ENCODE data around the gene PSME2.

PSME2 gene

DNA sequence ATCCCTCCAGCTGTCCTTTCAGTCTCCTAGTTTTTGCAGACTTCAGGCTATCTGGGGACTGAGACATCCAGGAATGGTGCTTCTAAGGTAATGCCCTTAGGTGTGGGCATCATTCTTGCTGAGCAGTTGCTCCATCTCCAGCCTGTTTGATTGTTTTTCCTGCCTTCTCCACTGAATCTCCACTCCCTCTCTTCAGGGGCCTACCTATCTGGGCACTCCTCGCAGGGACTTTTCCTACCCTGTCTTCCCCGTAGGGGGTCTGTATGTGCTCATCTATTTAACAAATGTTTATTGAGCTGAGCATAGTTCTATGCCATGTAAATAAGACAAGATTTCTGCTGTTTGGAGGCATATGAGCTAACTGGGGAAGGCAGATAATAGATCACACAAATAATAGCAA is 13.4 kb downstream of the PSME2 start:
- DNase-seq = no peak

GRCh38 chr14:24132061-24132685 is 14.2 kb downstream of the PSME2 start:
- no peak for DNase-seq

DNA sequence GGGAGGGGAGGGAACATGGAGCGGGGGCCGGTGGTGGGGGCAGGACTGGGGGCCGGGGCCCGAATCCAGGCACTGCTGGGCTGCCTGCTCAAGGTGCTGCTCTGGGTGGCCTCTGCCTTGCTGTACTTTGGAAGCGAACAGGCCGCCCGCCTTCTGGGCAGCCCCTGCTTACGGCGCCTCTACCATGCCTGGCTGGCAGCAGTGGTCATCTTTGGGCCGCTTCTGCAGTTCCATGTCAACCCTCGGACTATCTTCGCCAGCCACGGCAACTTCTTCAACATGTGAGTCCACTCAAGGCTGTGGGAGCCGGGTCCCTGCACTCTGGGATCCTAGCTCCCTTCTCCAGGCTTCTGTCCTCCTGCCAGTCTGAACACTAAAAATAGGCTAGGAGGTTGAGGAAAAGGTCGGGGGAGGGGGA is 14.9 kb downstream of the PSME2 start:
- no peak for DNase-seq

GRCh38 chr14:24130717-24131548 is 15.5 kb downstream of the PSME2 start:
- no peak for DNase-seq

- DNase-seq = no peak
Observed at GRCh38 chr14:24130380-24130716, 16.1 kb downstream of the PSME2 start, which contains the start of gene FITM1. Gene FITM1, plus strand, starts transcription at chr14:24130659. Its CDS starts 905 bp downstream, at chr14:24131564.

DNA sequence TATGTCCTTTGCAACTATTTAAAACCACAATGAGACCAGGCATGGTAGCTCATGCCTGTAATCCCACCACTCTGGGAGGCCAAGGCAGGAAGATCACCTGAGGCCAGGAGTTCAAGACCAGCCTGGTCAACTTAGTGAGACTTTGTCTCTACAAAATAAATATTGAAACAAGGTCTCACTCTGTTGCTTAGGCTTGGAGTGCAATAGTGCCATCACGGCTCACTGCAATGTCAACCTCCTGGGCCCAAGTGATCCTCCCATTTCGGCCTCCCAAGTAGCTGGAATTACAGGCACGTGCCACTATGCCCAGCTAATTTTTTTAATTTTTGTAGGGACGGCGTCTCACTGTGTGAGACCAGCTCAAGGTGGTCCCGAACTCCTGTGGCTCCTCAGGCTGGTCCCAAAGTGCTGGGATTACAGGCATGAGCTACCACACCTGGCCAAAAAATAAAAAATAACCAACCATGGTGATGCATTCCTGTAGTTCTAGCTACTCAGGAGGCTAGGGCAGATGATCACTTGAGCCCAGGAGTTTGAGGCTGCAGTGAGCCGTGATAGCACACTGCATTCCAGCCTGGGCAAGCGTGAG is 16.9 kb downstream of the PSME2 start:
- no peak for DNase-seq

- no peak for DNase-seq
Observed at GRCh38 chr14:24127673-24128072, 18.7 kb downstream of the PSME2 start.

DNA sequence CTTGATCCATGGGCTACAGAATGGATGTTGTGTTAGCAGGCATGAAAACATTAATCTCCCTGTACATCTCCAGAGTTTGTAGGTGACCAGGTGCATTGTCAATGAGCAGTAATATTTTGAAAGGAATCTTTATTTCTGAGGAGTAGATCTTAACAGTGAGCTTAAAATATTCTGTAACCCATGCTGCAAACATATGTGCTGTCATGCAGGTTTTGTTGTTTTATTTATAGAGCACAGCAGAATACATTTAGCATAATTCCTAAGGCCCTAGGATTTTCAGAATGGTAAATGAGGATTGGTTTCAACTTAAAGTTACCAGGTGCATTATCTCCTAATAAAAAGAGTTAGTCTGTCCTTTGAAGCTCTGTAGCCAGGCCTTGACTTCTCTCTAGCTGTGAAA is 19.5 kb downstream of the PSME2 start:
- DNase-seq = no peak

- DNase-seq = no peak
Observed at GRCh38 chr14:24123424-24124417, 22.7 kb downstream of the PSME2 start.

DNA sequence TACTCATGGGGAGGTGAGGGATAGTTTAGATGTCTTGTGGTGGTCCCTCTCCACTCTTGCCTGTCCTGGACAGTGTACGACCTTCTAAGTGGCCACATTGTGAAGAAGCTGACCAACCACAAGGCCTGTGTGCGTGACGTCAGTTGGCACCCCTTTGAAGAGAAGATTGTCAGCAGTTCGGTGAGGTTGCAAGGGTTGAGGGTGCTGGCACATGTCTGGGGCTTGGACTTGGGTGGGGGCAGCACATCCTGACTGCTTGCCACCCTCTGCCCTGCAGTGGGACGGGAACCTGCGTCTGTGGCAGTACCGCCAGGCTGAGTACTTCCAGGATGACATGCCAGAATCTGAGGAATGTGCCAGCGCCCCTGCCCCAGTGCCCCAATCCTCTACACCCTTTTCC is 23.5 kb downstream of the PSME2 start:
- DNase-seq = no peak

- DNase-seq = no peak
Observed at GRCh38 chr14:24122416-24122815, 24.0 kb downstream of the PSME2 start.

GRCh38 chr14:24121210-24121609 is 25.2 kb downstream of the PSME2 start:
- no peak for DNase-seq

DNA sequence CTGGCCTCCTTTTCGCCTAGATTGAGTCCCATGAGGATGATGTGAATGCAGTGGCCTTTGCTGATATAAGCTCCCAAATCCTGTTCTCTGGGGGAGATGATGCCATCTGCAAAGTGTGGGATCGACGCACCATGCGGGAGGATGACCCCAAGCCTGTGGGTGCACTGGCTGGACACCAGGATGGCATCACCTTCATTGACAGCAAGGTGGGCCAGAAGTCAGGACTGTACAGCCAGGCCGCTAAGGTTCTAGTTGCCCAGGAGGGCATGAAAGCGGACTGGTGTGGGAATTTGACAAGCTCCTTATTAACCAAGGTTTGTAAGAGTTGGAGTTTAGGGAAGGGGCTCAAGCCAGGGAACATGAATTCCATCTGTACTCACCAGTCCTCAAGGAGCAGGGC is 26.7 kb downstream of the PSME2 start:
- no peak for DNase-seq

- DNase-seq = no peak
Observed at GRCh38 chr14:24117179-24117578, 29.2 kb downstream of the PSME2 start.

- DNase-seq = no peak
Observed at GRCh38 chr14:24116128-24116814, 30.1 kb downstream of the PSME2 start.

- no peak for DNase-seq
Observed at GRCh38 chr14:24115422-24116127, 30.8 kb downstream of the PSME2 start.

DNA sequence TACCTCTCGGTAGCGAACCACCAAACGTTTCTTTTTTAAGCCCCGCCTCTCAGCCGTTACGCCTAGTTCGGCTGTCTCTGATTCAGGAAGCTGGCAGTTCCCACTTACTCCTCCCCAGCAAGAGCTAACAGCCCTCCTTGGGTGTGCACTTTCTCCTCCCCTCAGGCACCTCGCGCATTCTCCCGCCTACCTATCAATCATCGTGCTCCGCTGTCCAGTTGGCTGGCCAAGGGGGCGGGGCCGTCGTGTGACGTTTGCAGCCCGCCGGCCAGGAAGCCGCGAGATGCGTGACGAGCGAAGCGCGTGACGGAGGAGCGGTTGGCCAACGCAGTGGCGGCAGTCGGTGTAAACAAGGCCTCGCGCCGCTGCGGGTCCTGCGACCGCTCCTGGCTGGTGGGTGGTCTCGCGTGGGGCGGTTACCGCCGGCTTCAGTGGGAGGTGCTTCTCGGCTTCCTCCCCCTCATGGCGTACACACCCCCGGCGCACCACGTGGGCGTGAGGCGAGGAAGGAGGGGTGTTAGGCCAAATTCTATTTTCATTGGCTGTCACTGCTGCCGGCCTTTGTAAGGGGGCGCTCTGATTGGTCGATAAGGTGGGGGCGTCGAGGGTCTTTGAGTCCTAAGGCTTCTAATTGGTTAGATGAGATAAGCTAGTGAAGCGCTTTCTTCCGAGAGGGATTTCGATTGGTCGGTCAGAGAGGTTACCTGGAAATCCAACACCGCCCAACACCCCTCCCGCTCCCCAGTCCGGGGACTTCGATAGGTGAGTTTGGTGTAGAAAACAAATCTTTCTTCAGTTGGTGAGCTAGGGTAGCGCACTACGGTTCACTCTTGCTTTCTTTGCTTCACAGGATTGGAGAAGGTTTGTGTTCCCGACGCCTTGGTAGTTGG is 31.6 kb downstream of the PSME2 start, which contains the start of the genes DCAF11 and NRL:
DCAF11 (plus strand) TSS at position 246 of the 890 bp plus-strand sequence. CDS start 818 bp downstream, outside the sequence.
NRL (minus strand) TSS at position 418 of the 890 bp plus-strand sequence. CDS start 32,101 bp downstream, outside the sequence.
- peak; percentile 100 for DNase-seq

- DNase-seq = peak; percentile 80
Observed at GRCh38 chr14:24113801-24114531, 32.4 kb downstream of the PSME2 start.

- DNase-seq = no peak
Observed at GRCh38 chr14:24113379-24113800, 33.0 kb downstream of the PSME2 start.

Data from CD4-positive, alpha-beta T cell treated with Interferon gamma for 1 hour (primary cell).